K562 (cell line): ENCODE measurements around the gene PDRG1. TPM values are rescaled to one million over a fixed set of nuclear protein-coding genes. Genes with fewer than 3 reads are reported as not detected.

Experiments used
- ATF1 ChIP-seq, 2 experiments: fragments of 450-650 bp in 1 of 2; IDR thresholded peaks; 2 replicates each; pipeline ENCODE4 v1.6.1; 2016; ENCODE audit warnings: missing compliant biosample characterization in 1 of 2, missing genetic modification characterization in 1 of 2
- CREM ChIP-seq: IDR thresholded peaks from 2 replicates; pipeline ENCODE4 v1.6.1; 2014; ENCODE audit warnings: antibody characterized with exemption, low read depth
- ERF ChIP-seq: fragments of 450-650 bp; formaldehyde crosslinking; IDR thresholded peaks from 2 replicates; pipeline ENCODE4 v1.4.0; 2020; ENCODE audit warnings: mild to moderate bottlenecking, mixed read lengths
- GABPA ChIP-seq: fragments of 200-800 bp; sonication (Bioruptor generic); conservative IDR thresholded peaks from 2 replicates; pipeline ENCODE4 v1.6.1; 2016; ENCODE audit warnings: low read depth, missing genetic modification characterization, missing compliant biosample characterization
- HCFC1 ChIP-seq: IDR thresholded peaks from 2 replicates; pipeline ENCODE4 v1.6.1; 2012; ENCODE audit warnings: low read depth, low read length, improper control_type of control experiment
- HMGN3 ChIP-seq: IDR thresholded peaks from 2 replicates; pipeline ENCODE4 v1.6.1; 2011; ENCODE audit warnings: borderline replicate concordance, low read depth, mild to moderate bottlenecking, mixed read lengths, low read length; ENCODE audit not compliant: insufficient read length; ENCODE audit errors: extremely low read depth
- HNRNPUL1 ChIP-seq: fragments of 200-400 bp; formaldehyde crosslinking; IDR thresholded peaks from 2 replicates; pipeline ENCODE4 v1.6.1; 2017; ENCODE audit warnings: low read length
- IRF2 ChIP-seq: sonication (generic); formaldehyde crosslinking; IDR thresholded peaks from 2 replicates; pipeline ENCODE4 v1.8.1; 2022; ENCODE audit warnings: mild to moderate bottlenecking, missing genetic modification reagents
- MECOM ChIP-seq: fragments of 250-450 bp; sonication (Bioruptor Pico); IDR thresholded peaks from 2 replicates; pipeline ENCODE4 v1.8.0; 2022; ENCODE audit warnings: inconsistent platforms
- MED1 ChIP-seq: sonication (generic); formaldehyde crosslinking; IDR thresholded peaks from 2 replicates; pipeline ENCODE4 v1.8.1; 2023; ENCODE audit warnings: missing genetic modification reagents, borderline replicate concordance
- MXI1 ChIP-seq: IDR thresholded peaks from 2 replicates; pipeline ENCODE4 v1.6.1; 2011; ENCODE audit warnings: low read depth, mild to moderate bottlenecking, improper control_type of control experiment, low read length
- PML ChIP-seq: IDR thresholded peaks from 2 replicates; pipeline ENCODE4 v1.6.1; 2012; ENCODE audit warnings: low read length, inconsistent platforms
- POLR2G ChIP-seq: fragments of 200-400 bp; formaldehyde crosslinking; IDR thresholded peaks from 2 replicates; pipeline ENCODE4 v1.6.1; 2017; ENCODE audit warnings: low read depth, mild to moderate bottlenecking, antibody characterized with exemption, low read length, moderate library complexity
- PRMT5 ChIP-seq: sonication (generic); formaldehyde crosslinking; IDR thresholded peaks from 2 replicates; pipeline ENCODE4 v1.5.0; 2020; ENCODE audit warnings: missing genetic modification reagents
- PRPF4 ChIP-seq: fragments of 200-400 bp; formaldehyde crosslinking; IDR thresholded peaks from one replicate; pipeline ENCODE4 v1.6.1; 2017; ENCODE audit warnings: low read length, low read depth, mild to moderate bottlenecking; ENCODE audit not compliant: insufficient read depth, poor library complexity, severe bottlenecking
- ZNF175 ChIP-seq: fragments of 200-800 bp; sonication (Bioruptor generic); IDR thresholded peaks from 2 replicates; pipeline ENCODE4 v1.6.1; 2016; ENCODE audit warnings: low read depth, mild to moderate bottlenecking, missing genetic modification characterization, missing compliant biosample characterization
- ZNF197 ChIP-seq: fragments of 200-800 bp; sonication (Bioruptor generic); IDR thresholded peaks from 2 replicates; pipeline ENCODE4 v1.6.1; 2016; ENCODE audit warnings: low read depth, missing genetic modification characterization, missing compliant biosample characterization
- ZNF217 ChIP-seq: sonication (generic); formaldehyde crosslinking; IDR thresholded peaks from 2 replicates; pipeline ENCODE4 v1.8.0; 2022; ENCODE audit warnings: mild to moderate bottlenecking, missing genetic modification reagents
- polyA plus RNA-seq, 8 experiments: library from polyadenylated mRNA; depleted of rRNA in 4 of 8; stranded (reverse) in 5 of 8; unstranded in 3 of 8; fragments of >200 nt; fragmentation: Nextera tagmentation in 2 of 8; fragmentation: Illumina TruSeq in 1 of 8; extraction: Ambion mirVana in 2 of 8; extraction: Trizol in 1 of 8; gene quantifications; 2 replicates each; pipeline versions ENCODE4 v1.2.1 to v1.2.3, GENCODE V29; 2011 to 2014; ENCODE audit warnings: inconsistent platforms in 1 of 8, missing spikeins in 1 of 8
- total RNA-seq, 7 experiments: library from RNA; depleted of rRNA in 6 of 7; stranded (reverse); fragments of >200 nt in 6 of 7; fragmentation: Illumina TruSeq in 2 of 7; extraction: Trizol in 2 of 7; gene quantifications; 2 replicates each; pipeline versions ENCODE4 v1.2.1 to v1.2.3, GENCODE V29; 2011 to 2021; ENCODE audit warnings: low replicate concordance in 1 of 7
- TF ChIP-seq, protein P1 (sequence below): fragments of 250-450 bp; sonication (Bioruptor Pico); IDR thresholded peaks from 2 replicates; pipeline ENCODE4 v1.4.0; 2020; ENCODE audit warnings: mild to moderate bottlenecking, moderate library complexity
- TF ChIP-seq, protein P2 (sequence below): sonication (generic); formaldehyde crosslinking; IDR thresholded peaks from 2 replicates; pipeline ENCODE4 v1.8.1; 2023; ENCODE audit warnings: mild to moderate bottlenecking, missing genetic modification reagents
- TF ChIP-seq, protein P3 (sequence below): fragments of 250-450 bp; sonication (Bioruptor Pico); IDR thresholded peaks from 2 replicates; pipeline ENCODE4 v1.8.0; 2022; ENCODE audit warnings: moderate library complexity, mild to moderate bottlenecking, inconsistent platforms

PDRG1 gene
- total and polyA plus RNA-seq, 9 of the 15 experiments (the other 6 are each of a cell fraction or from before 2014, with no cell fraction given), result 12.6 to 58.6 (median 26.1) TPM

DNA sequence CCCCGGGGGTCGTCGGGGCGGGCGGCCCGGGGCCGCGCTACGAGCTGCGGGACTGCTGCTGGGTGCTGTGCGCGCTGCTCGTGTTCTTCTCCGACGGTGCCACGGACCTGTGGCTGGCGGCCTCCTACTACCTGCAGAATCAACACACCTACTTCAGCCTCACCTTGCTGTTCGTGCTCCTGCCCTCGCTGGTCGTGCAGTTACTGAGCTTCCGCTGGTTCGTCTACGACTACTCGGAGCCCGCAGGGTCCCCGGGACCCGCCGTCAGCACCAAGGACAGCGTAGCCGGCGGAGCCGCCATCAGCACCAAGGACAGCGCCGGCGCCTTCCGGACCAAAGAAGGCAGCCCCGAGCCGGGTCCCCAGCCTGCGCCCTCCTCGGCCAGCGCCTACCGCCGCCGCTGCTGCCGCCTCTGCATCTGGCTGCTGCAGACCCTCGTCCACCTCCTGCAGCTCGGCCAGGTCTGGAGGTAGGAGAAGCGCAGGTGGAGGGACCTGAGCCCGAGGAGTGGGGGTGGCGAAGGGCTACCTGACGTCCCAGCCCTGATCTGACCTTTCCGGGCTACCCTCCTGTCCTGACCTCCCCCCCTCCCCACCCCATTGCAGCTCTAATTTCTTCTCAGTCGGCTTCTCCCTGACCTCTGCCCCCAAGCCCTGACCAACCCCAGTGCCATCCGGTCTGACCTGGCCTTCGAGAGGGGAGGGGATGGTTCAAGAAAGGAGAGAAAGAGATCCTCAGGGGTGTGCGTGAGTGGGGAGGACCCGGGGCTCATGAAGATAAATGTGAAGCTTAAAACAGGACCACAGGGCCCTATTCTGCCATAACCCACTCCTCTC lies 16.7 kb upstream of the PDRG1 start (continued):
- TF ChIP-seq, protein P1, sequence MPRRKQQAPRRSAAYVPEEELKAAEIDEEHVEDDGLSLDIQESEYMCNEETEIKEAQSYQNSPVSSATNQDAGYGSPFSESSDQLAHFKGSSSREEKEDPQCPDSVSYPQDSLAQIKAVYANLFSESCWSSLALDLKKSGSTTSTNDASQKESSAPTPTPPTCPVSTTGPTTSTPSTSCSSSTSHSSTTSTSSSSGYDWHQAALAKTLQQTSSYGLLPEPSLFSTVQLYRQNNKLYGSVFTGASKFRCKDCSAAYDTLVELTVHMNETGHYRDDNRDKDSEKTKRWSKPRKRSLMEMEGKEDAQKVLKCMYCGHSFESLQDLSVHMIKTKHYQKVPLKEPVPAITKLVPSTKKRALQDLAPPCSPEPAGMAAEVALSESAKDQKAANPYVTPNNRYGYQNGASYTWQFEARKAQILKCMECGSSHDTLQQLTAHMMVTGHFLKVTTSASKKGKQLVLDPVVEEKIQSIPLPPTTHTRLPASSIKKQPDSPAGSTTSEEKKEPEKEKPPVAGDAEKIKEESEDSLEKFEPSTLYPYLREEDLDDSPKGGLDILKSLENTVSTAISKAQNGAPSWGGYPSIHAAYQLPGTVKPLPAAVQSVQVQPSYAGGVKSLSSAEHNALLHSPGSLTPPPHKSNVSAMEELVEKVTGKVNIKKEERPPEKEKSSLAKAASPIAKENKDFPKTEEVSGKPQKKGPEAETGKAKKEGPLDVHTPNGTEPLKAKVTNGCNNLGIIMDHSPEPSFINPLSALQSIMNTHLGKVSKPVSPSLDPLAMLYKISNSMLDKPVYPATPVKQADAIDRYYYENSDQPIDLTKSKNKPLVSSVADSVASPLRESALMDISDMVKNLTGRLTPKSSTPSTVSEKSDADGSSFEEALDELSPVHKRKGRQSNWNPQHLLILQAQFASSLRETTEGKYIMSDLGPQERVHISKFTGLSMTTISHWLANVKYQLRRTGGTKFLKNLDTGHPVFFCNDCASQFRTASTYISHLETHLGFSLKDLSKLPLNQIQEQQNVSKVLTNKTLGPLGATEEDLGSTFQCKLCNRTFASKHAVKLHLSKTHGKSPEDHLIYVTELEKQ (CRISPR knock-in tag), result no peak
- TF ChIP-seq IRF2 (CRISPR knock-in tag), result peak; percentile 99
- TF ChIP-seq, protein P2, sequence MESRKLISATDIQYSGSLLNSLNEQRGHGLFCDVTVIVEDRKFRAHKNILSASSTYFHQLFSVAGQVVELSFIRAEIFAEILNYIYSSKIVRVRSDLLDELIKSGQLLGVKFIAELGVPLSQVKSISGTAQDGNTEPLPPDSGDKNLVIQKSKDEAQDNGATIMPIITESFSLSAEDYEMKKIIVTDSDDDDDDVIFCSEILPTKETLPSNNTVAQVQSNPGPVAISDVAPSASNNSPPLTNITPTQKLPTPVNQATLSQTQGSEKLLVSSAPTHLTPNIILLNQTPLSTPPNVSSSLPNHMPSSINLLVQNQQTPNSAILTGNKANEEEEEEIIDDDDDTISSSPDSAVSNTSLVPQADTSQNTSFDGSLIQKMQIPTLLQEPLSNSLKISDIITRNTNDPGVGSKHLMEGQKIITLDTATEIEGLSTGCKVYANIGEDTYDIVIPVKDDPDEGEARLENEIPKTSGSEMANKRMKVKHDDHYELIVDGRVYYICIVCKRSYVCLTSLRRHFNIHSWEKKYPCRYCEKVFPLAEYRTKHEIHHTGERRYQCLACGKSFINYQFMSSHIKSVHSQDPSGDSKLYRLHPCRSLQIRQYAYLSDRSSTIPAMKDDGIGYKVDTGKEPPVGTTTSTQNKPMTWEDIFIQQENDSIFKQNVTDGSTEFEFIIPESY (CRISPR knock-in tag), result peak; percentile 99
- TF ChIP-seq, protein P3, sequence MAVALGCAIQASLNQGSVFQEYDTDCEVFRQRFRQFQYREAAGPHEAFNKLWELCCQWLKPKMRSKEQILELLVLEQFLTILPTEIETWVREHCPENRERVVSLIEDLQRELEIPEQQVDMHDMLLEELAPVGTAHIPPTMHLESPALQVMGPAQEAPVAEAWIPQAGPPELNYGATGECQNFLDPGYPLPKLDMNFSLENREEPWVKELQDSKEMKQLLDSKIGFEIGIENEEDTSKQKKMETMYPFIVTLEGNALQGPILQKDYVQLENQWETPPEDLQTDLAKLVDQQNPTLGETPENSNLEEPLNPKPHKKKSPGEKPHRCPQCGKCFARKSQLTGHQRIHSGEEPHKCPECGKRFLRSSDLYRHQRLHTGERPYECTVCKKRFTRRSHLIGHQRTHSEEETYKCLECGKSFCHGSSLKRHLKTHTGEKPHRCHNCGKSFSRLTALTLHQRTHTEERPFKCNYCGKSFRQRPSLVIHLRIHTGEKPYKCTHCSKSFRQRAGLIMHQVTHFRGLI (CRISPR knock-in tag), result peak; percentile 78; the same call in 1 of the 2 replicates
- TF ChIP-seq ATF1 (CRISPR knock-in tag; IDR thresholded peaks at IDR 0.05), result peak; percentile 89
- peak; percentile 24; the same call in 1 of the 2 replicates for TF ChIP-seq ATF1 (tag; IDR thresholded peaks at IDR 0.05)
- no peak for TF ChIP-seq HMGN3
- no peak for TF ChIP-seq HNRNPUL1
- TF ChIP-seq PML, result no peak
- TF ChIP-seq MXI1, result peak; percentile 86
- TF ChIP-seq ERF (CRISPR knock-in tag), result 0 out of 2 replicates have a peak, but pooled peaks have one; percentile 64
- TF ChIP-seq GABPA (tag), result peak; percentile 67
- peak; percentile 40; the same call in 1 of the 2 replicates for TF ChIP-seq HCFC1
- TF ChIP-seq MED1 (CRISPR knock-in tag), result peak; percentile 98; the same call in 1 of the 2 replicates
- peak; percentile 90 for TF ChIP-seq CREM
- peak; percentile 99 for TF ChIP-seq ZNF217 (CRISPR knock-in tag)
- TF ChIP-seq POLR2G, result no peak
- no peak for TF ChIP-seq PRPF4
- TF ChIP-seq ZNF175 (CRISPR knock-in tag), result peak; percentile 97
- peak; percentile 100 for TF ChIP-seq PRMT5 (CRISPR knock-in tag)
- TF ChIP-seq ZNF197 (CRISPR knock-in tag), result peak; percentile 98
- TF ChIP-seq MECOM (CRISPR knock-in tag), result peak; percentile 87
